Upper lobe of left lung (tissue), 4 donors: ENCODE results near the gene NDUFAF8.

Experiments
- EP300 ChIP-seq, 4 donors: sonication (generic); formaldehyde crosslinking; IDR thresholded peaks; one replicate each; pipeline ENCODE4 v1.5.1; 2017; ENCODE audit warnings: antibody characterized with exemption in 4 of 4, control low read depth in 2 of 4
- POLR2AphosphoS5 ChIP-seq, 2 donors: sonication (generic); formaldehyde crosslinking; IDR thresholded peaks; one replicate each; pipeline ENCODE4 v1.5.1; 2017; ENCODE audit warnings: antibody characterized with exemption in 2 of 2
- TF ChIP-seq, protein P1 (sequence below), 6 experiments: fragments of 450-650 bp in 4 of 6; fragments of 200-600 bp in 2 of 6; sonication (generic) in 2 of 6; IDR thresholded peaks; one replicate each; pipeline ENCODE4 v1.5.1; 2016 to 2019; ENCODE audit warnings: antibody characterized with exemption in 6 of 6

DNA sequence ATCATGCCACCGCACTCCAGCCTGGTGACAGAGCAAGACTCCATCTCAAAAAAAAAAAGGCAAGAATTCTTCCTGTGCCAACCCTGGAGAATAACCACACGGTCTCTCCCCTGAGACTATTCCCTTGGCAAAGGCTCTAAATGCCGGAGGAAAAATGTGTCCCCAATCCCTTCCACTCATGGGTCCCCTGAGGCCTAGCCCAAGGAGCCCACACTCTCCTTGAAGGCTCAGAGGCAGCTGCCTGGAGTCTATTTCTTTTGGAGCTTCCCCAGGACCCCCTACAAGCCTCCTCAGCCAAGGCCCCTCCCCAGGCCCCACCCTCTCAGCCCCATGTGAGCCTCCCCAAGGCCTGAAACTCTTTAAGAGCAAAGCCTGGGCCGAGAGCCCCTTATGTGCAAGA lies 33.0 kb upstream of the NDUFAF8 start:
- TF ChIP-seq, protein P1, sequence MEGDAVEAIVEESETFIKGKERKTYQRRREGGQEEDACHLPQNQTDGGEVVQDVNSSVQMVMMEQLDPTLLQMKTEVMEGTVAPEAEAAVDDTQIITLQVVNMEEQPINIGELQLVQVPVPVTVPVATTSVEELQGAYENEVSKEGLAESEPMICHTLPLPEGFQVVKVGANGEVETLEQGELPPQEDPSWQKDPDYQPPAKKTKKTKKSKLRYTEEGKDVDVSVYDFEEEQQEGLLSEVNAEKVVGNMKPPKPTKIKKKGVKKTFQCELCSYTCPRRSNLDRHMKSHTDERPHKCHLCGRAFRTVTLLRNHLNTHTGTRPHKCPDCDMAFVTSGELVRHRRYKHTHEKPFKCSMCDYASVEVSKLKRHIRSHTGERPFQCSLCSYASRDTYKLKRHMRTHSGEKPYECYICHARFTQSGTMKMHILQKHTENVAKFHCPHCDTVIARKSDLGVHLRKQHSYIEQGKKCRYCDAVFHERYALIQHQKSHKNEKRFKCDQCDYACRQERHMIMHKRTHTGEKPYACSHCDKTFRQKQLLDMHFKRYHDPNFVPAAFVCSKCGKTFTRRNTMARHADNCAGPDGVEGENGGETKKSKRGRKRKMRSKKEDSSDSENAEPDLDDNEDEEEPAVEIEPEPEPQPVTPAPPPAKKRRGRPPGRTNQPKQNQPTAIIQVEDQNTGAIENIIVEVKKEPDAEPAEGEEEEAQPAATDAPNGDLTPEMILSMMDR (IDR thresholded peaks at IDR 0.05): no peak
- TF ChIP-seq POLR2AphosphoS5 (IDR thresholded peaks at IDR 0.05) (no peak), EP300 (IDR thresholded peaks at IDR 0.05) (no peak)
